ENCODE measurements around the gene ARL4C.

GRCh38 chr2:234451852-234452625 is 44.8 kb downstream of the ARL4C start:
- no peak for TF ChIP-seq CTCF (conservative IDR thresholded peaks at IDR 0.05; ENCODE audit: low read length)
- no peak for TF ChIP-seq EZH2phosphoT487 (IDR thresholded peaks at IDR 0.05; ENCODE audit: borderline replicate concordance)
